Brain microvascular endothelial cell (primary cell): ENCODE measurements around the gene DPH7.

ENCODE experiments used
- DNase-seq: peaks from one replicate; pipeline ENCODE4 v3.0.0-alpha.2; 2020
- H3K27ac ChIP-seq: fragments of 250-450 bp; sonication (Bioruptor Pico); 2 replicates; pipeline ENCODE4 v1.5.1; 2020; ENCODE audit warnings: mild to moderate bottlenecking, moderate library complexity
- H3K27me3 ChIP-seq: fragments of 250-450 bp; sonication (Bioruptor Pico); replicated peaks from 2 replicates; pipeline ENCODE4 v1.5.1; 2020; ENCODE audit warnings: mild to moderate bottlenecking
- H3K36me3 ChIP-seq: fragments of 250-450 bp; sonication (Bioruptor Pico); replicated peaks from 2 replicates; pipeline ENCODE4 v1.5.1; 2020; ENCODE audit warnings: mild to moderate bottlenecking
- H3K4me3 ChIP-seq: 2 replicates; pipeline ENCODE4 v1.5.1; 2011; ENCODE audit warnings: low read depth, mild to moderate bottlenecking, control low read depth, low read length, moderate library complexity
- CTCF ChIP-seq: IDR thresholded peaks from 2 replicates; pipeline ENCODE4 v1.5.1; 2011; ENCODE audit warnings: low read depth, mild to moderate bottlenecking, moderate library complexity, low read length, control low read depth, inconsistent platforms; ENCODE audit errors: missing control alignments
- in situ Hi-C: cut with HindIII; loops from 2 replicates; pipeline ENCODE4 v1.10.0; 2017; ENCODE audit warnings: low sequenced_read_pairs, low pct_ligation_motif_present

The DPH7 gene

DNA sequence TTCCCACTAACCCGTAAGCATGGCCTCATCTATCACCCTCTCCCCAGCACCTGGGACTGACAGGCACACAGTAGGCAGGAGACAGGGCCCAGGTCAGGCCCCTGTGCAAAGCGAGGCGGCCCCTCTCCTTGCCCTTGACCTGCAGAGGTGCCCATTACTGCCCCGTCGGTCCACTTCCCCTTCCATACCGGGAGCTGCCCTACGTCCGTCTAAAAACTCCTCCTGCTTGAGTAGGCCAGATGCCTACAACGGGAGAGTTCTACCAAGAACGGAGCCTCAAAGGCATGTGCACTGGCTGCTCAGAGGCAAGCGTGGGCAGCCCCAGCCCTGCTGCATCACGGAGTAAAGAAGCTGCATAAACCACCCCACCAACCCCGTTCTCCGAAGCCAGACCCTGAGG, 4.6 kb upstream of the DPH7 start:
- Histone ChIP-seq H3K27me3 (no peaks in the 10 kb centered on the region), H3K36me3 (peaks cover 42% of the 10 kb centered on the region), H3K27ac (no peak overlapping the region), H3K4me3 (no peak overlapping the region)
- TF ChIP-seq CTCF = no peak
- DNase-seq = no peak
- in situ Hi-C loops = no loop called here

DNA sequence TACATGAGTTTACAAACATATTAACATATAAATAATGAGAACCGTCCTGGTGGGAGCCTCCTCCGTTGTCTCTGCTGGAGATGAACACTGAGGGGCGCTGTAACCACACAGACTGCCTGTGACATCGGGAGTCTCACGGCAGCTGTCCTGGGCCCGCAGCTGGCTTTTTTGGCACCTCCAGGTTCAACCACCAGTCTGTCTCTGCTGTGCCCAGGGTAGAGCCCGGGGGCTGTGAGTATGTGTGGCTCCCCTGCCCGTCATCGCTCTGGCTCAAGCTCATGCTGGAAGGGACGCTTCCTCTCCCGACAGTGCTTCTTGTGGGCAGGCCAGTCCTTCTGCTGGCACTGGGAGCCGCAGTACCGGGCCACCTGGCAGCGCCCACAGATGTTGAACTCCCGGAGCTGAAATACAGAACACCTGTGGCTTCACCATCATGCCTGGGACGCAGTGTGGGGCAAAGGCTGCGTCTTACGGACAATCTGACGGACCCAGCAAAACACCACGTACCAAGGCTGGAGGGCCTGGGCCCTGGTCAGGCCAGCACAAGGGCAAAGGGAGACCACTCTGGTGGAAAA, 3.6 kb upstream of the DPH7 start:
- DNase-seq = no peak
- H3K4me3 ChIP-seq = no peak overlapping the region
- peak; percentile 43 for TF ChIP-seq CTCF
- no peaks in the 10 kb centered on the region for H3K27me3 ChIP-seq
- H3K27ac ChIP-seq = no peak overlapping the region
- H3K36me3 ChIP-seq = peaks cover 39% of the 10 kb centered on the region
- in situ Hi-C loops = no loop called here

DNA sequence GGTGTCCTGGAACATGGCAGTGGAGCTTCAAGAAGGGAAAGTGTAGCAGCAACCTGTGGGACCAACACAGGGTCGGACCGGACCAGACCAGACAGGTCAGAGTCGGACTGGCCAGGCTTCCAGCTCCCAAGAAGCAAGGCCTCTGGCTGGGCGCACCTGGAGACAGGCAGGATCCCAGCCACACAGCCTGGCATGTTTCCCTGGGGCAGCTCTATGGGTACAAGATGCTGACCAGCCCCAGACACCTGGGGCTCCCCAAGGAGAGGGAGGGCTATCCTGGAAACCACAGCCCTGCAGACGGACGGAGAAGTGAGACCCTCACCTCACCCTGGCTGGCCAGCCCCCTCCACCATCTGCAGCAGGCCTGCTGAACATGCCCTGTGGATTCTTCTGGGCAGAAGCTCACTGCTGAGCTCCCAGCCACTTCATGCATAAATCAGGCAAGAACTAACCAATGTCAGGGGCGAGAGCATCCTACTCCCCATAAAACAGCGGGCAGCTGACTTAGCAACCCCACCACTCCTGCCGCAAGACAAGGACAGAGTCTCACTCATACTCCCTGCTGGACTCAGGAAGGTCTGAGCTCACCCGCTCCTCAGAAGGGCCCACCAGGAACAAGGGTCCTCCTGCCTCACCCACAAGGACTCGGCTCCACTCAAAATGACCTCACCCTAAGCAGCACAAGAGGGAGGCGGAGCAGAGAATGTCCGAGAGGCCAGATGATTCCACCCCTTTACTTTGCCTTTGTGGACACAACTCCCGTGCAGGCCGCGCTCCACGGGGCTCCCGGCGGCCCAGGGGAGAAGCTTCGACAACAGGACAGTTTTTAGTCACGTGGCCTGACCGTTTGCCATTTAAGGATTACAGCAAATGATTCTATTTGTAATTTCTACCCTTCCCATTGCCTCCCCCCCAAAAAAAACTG, 2.9 kb upstream of the DPH7 start:
- in situ Hi-C loops = no loop called here
- no peak overlapping the region for H3K4me3 ChIP-seq
- no peak overlapping the region for H3K27ac ChIP-seq
- H3K27me3 ChIP-seq = no peaks in the 10 kb centered on the region
- DNase-seq = no peak
- peaks cover 31% of the 10 kb centered on the region for H3K36me3 ChIP-seq
- TF ChIP-seq CTCF = no peak

- DNase-seq = no peak
- Histone ChIP-seq H3K27me3 (no peaks in the 10 kb centered on the region), H3K27ac (no peak overlapping the region), H3K36me3 (peaks cover 34% of the 10 kb centered on the region), H3K4me3 (no peak overlapping the region)
- in situ Hi-C loops = no loop called here
- TF ChIP-seq CTCF = no peak
Observed at GRCh38 chr9:137580954-137581322, 2.2 kb upstream of the DPH7 start.

- Histone ChIP-seq H3K4me3 (no peak overlapping the region), H3K27ac (no peak overlapping the region), H3K36me3 (peaks cover 32% of the 10 kb centered on the region), H3K27me3 (no peaks in the 10 kb centered on the region)
- in situ Hi-C loops = no loop called here
- TF ChIP-seq CTCF = no peak
- no peak for DNase-seq
Observed at GRCh38 chr9:137580209-137580953, 1.7 kb upstream of the DPH7 start.
